Stimulated activated CD8-positive, alpha-beta memory T cell treated with anti-CD3 and anti-CD28 coated beads, Interleukin-12 subunit alpha, Interleukin-12 subunit beta, amount 100 ng/mL, for 24 hours (primary cell): ENCODE data around the gene KCTD16.

Source experiments
- DNase-seq: peaks from one replicate; pipeline ENCODE4 v3.0.0-alpha.2; 2020; ENCODE audit errors: extremely low read depth

KCTD16 gene

GRCh38 chr5:144289277-144289676 lies 118.6 kb downstream of the KCTD16 start:
- DNase-seq: no peak

DNA sequence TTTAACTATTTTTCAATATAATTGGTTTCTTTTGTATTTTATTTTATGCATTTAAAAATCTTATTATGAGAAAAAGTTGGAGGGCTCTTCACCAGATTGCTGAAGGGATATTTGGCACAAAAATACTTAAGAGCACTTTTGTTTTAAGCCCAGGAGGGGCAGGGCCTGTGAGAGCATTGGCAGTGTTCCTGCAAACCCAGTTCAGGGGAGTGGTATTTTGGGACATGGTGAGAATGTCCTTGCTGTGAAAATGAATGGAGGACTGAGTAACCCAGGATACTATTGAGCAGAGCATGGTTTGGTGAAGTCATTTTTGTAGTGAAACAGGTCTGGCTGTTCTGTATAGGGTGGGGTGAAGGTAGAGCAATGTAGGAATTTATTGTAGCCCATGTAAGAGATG lies 121.4 kb downstream of the KCTD16 start:
- DNase-seq: no peak

GRCh38 chr5:144295284-144295683 lies 124.6 kb downstream of the KCTD16 start:
- no peak for DNase-seq

GRCh38 chr5:144297081-144297480 lies 126.4 kb downstream of the KCTD16 start:
- DNase-seq: no peak

DNA sequence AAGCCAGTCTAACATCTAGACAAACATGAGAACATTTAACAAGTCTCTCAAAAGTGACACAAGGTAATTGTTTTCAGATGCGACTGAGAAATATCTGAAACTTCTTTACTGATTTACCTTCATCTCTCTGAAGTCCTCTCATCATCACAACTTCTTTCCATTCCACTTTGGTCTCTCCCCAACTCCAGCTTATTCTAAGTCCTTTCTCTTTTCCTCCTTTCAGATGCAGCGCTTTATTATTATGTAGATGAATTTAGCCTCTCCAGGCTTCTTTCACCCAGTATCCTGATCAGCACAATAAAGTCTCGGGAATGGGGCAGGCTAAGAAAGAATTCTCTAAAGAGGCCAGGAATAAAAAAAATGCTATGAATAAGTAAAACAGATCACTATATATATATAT lies 128.0 kb downstream of the KCTD16 start:
- DNase-seq: no peak

GRCh38 chr5:144304688-144305087 lies 134.0 kb downstream of the KCTD16 start:
- DNase-seq: no peak

- DNase-seq: no peak
Measured at GRCh38 chr5:144307736-144308135, 137.1 kb downstream of the KCTD16 start.

GRCh38 chr5:144308174-144308573 lies 137.5 kb downstream of the KCTD16 start:
- no peak for DNase-seq

- DNase-seq: no peak
Measured at GRCh38 chr5:144308906-144309670, 138.4 kb downstream of the KCTD16 start.

- no peak for DNase-seq
Measured at GRCh38 chr5:144310621-144311020, 139.9 kb downstream of the KCTD16 start.

- no peak for DNase-seq
Measured at GRCh38 chr5:144313147-144313726, 142.6 kb downstream of the KCTD16 start.

DNA sequence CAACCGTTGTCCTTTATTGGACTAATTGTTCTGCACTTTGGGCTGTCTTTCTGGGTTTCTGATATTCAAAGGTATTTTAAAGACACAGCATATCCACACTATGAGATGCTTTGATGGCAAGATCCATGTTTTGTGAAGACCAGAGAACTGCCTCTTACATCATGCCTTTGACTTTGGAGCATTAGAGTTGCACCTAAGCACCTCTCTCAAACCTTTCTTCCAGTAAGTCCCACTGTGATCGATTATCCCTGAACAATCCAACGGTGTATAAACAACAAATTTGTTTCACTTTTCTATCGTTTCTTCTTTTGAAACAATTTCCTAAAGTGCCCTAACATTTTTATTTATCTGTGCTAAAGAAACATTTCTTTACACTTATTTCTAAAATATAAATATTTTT lies 144.4 kb downstream of the KCTD16 start:
- DNase-seq: no peak

DNA sequence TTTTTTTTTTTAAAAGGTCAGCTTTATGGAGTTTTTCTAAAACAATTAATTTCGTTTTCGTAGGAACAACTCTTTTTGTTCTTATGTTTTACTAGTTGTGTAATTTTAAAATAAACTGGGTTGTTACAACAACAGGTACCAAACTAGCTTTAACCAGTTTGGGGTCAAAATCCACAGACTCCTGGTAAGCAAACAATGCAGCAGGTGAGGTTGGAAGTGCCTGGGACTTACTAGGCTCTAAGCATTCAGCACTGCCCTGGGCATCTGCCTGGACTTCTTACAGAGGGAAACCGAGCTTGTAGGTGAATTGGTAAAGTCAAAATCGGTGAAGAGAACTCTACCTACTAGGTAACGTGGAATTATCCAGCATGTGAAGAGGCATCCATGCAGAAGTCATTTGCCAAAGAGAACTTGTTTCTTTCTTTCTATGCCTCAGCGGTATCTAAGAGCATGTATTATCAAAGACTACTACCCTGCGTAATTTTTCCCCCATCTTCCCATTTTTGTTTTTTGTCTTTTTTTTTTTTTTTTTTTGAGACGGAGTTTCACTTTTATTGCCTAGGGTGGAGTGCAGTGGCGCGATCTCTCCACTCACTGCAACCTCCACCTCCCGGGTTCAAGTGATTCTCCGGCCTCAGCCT lies 145.4 kb downstream of the KCTD16 start:
- DNase-seq: no peak

DNA sequence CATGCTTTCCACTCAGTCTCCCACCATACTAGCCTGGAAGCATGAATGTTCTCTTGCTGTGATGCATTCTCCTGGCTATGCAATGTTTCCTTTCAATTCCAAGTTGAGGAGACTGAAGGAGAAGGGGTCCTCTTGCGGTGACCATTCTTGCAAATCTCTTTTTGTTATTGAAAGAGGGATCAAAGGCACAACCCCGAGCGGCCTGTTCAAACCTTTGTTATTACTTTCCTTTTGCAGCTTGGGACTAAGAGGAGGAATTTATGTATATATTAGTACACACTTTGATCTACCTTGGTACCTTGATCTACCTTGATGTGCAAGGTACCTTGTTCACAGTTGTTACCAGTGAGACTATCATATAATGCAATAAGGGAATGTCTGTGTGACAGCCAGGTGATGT lies 147.3 kb downstream of the KCTD16 start:
- no peak for DNase-seq

DNA sequence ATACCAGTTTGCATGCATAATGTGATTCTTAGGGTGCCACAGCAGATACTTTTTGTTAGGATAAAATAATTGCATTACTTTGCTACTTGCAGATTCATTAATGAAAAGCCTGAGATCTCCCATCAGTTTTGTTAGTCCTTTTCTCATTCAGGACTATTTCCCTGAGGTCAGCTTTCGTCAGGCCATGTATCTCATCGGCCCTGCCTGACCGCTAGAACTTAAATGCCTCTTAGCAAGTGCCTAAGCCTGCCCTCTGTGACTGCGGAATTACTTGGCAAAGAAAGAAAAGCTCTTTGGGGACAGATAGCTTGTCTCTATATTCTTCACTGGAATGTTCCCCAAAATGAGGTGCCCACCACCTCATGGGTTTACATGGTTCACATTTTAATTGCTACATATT lies 147.8 kb downstream of the KCTD16 start:
- no peak for DNase-seq

DNA sequence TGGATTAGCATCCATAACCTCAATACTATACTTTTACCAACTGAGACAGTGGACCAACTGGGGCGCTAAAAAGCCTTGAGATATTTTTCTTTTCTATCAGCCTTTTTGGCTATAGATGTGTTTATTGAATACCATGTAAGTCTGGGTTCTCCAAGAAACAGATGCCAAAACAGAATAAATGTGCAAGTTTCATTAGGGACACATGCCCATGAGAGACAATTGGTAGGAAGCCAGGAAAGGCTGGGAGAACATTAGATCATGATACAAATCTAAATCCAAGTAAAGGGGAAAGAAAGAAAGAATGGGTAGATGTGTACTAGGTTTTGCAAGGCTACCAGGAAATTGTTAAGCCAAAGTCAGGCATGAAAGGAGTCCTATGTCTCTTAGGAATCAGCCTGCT lies 152.5 kb downstream of the KCTD16 start:
- DNase-seq: no peak

- no peak for DNase-seq
Measured at GRCh38 chr5:144325532-144325931, 154.9 kb downstream of the KCTD16 start.

- DNase-seq: no peak
Measured at GRCh38 chr5:144328494-144328893, 157.8 kb downstream of the KCTD16 start.

DNA sequence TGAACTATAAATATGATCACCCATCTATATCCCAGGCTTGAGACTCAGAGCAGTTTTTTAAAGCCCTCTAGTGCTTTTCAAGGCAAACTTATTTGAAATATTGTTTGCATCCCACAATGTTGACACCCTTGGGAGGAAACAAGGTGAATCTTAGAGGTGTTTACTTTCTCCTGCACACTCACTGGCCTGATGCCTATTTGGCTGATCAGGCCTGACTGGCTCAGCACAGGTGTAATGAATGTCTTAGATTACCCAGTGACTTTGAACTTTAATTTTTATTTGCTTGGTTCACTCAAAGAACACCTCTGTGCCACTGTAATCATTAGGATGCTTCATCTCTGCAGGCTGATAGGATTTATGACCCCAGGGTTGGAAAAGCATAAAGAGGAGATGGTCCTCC lies 158.3 kb downstream of the KCTD16 start:
- no peak for DNase-seq

GRCh38 chr5:144329681-144330080 lies 159.0 kb downstream of the KCTD16 start:
- no peak for DNase-seq

GRCh38 chr5:144331361-144331760 lies 160.7 kb downstream of the KCTD16 start:
- no peak for DNase-seq

GRCh38 chr5:144332265-144332664 lies 161.6 kb downstream of the KCTD16 start:
- no peak for DNase-seq

- DNase-seq: no peak
Measured at GRCh38 chr5:144333336-144333920, 162.8 kb downstream of the KCTD16 start.
